IMR-90 (cell line): Measurements from ENCODE around the gene ZFAND5. TPM values are rescaled to one million over a fixed set of nuclear protein-coding genes. Genes with fewer than 3 reads are reported as not detected.

Experiments used
- ATAC-seq: fragments of 200-7000 bp; cut with Tn5 transposase; 2 replicates; pipeline ENCODE4 v1.9.1; 2020; ENCODE audit warnings: low read depth, mild to moderate bottlenecking, moderate library complexity
- BruUV-seq: library from RNA; stranded (reverse); fragments of 400-500 nt; replicated peaks from 2 replicates; lab custom pipeline; 2021; lab: Mats Ljungman, UMichigan
- CTCF ChIA-PET: fragments of 300-600 bp; formaldehyde crosslinking; extraction: SDS; loops from one replicate; lab custom pipeline; 2021; ENCODE audit warnings: antibody characterized with exemption; lab: Yijun Ruan, JAX
- POLR2A ChIA-PET: fragments of 300-600 bp; sonication (Branson Sonifier 250); formaldehyde crosslinking; loops from one replicate; lab custom pipeline; 2022; ENCODE audit warnings: antibody characterized with exemption; ENCODE audit not compliant: unreplicated experiment; lab: Charles Lee
- DNase-seq: peaks from one replicate; pipeline ENCODE4 v3.0.0; 2013
- H2AFZ ChIP-seq: replicated peaks from 2 replicates; pipeline ENCODE3; 2013; ENCODE audit warnings: low read length, mild to moderate bottlenecking; ENCODE audit not compliant: poor library complexity
- H2AK5ac ChIP-seq: 2 replicates; pipeline ENCODE4 v1.6.1; 2013; ENCODE audit warnings: low read depth, low read length, inconsistent platforms
- H2AK9ac ChIP-seq: replicated peaks from 2 replicates; pipeline ENCODE3; 2013; ENCODE audit warnings: mild to moderate bottlenecking, low read depth, low read length, moderate library complexity; ENCODE audit not compliant: poor library complexity
- H2BK120ac ChIP-seq: 2 replicates; pipeline ENCODE4 v1.6.1; 2013; ENCODE audit warnings: low read depth, low read length, inconsistent platforms
- H2BK15ac ChIP-seq: 3 replicates; pipeline ENCODE4 v1.6.1; 2013; ENCODE audit warnings: low read depth, low read length, inconsistent platforms
- H2BK20ac ChIP-seq: 2 replicates; pipeline ENCODE4 v1.6.1; 2013; ENCODE audit warnings: low read depth, mild to moderate bottlenecking, inconsistent platforms, low read length, moderate library complexity
- H2BK5ac ChIP-seq: 2 replicates; pipeline ENCODE4 v1.6.1; 2013; ENCODE audit warnings: mild to moderate bottlenecking, low read depth, low read length, inconsistent platforms; ENCODE audit not compliant: poor library complexity, severe bottlenecking
- H3K14ac ChIP-seq: replicated peaks from 2 replicates; pipeline ENCODE4 v1.6.1; 2013; ENCODE audit warnings: low read depth, low read length, inconsistent platforms
- H3K18ac ChIP-seq: 2 replicates; pipeline ENCODE4 v1.6.1; 2013; ENCODE audit warnings: low read depth, low read length, control low read depth
- H3K23ac ChIP-seq: 2 replicates; pipeline ENCODE4 v1.6.1; 2013; ENCODE audit warnings: low read depth, low read length, inconsistent platforms
- H3K27ac ChIP-seq: 2 replicates; pipeline ENCODE4 v1.5.1; 2013; ENCODE audit warnings: mild to moderate bottlenecking, control low read depth, low read length; ENCODE audit not compliant: insufficient read depth
- H3K27me3 ChIP-seq: 2 replicates; pipeline ENCODE4 v1.6.1; 2013; ENCODE audit warnings: low read length; ENCODE audit not compliant: control insufficient read depth, insufficient read depth
- H3K36me3 ChIP-seq: 2 replicates; pipeline ENCODE4 v1.6.1; 2013; ENCODE audit warnings: low read length, mixed read lengths; ENCODE audit not compliant: control insufficient read depth, insufficient read depth
- H3K4ac ChIP-seq: 2 replicates; pipeline ENCODE4 v1.6.1; 2013; ENCODE audit warnings: low read depth, low read length, inconsistent platforms
- H3K4me1 ChIP-seq: 2 replicates; pipeline ENCODE4 v1.6.1; 2013; ENCODE audit warnings: low read length, mixed read lengths; ENCODE audit not compliant: control insufficient read depth, insufficient read depth
- H3K4me2 ChIP-seq: 2 replicates; pipeline ENCODE4 v1.6.1; 2013; ENCODE audit warnings: low read depth, mild to moderate bottlenecking, control low read depth, low read length, moderate library complexity
- H3K4me3 ChIP-seq: 2 replicates; pipeline ENCODE4 v1.5.1; 2013; ENCODE audit warnings: low read depth, mild to moderate bottlenecking, control low read depth, low read length, moderate library complexity; ENCODE audit not compliant: insufficient read depth
- H3K56ac ChIP-seq: 2 replicates; pipeline ENCODE4 v1.6.1; 2013; ENCODE audit warnings: low read length, inconsistent platforms; ENCODE audit not compliant: insufficient read depth; ENCODE audit errors: extremely low read depth
- H3K79me1 ChIP-seq, 2 experiments: 2 replicates each; pipeline ENCODE4 v1.6.1; 2013; ENCODE audit warnings: low read length in 2 of 2, inconsistent platforms in 1 of 2, low read depth in 1 of 2
- H3K9ac ChIP-seq: 2 replicates; pipeline ENCODE4 v1.6.1; 2013; ENCODE audit warnings: low read depth, low read length, control low read depth
- H3K9me1 ChIP-seq: 2 replicates; pipeline ENCODE4 v1.6.1; 2013; ENCODE audit warnings: low read length, inconsistent platforms; ENCODE audit not compliant: insufficient read depth
- H3K9me3 ChIP-seq: 2 replicates; pipeline ENCODE4 v1.6.1; 2013; ENCODE audit warnings: low read length; ENCODE audit not compliant: control insufficient read depth, insufficient read depth
- H4K20me1 ChIP-seq: 2 replicates; pipeline ENCODE4 v1.6.1; 2013; ENCODE audit warnings: low read length, inconsistent platforms; ENCODE audit not compliant: insufficient read depth
- H4K5ac ChIP-seq: 2 replicates; pipeline ENCODE4 v1.6.1; 2013; ENCODE audit warnings: mild to moderate bottlenecking, low read depth, low read length, control low read depth
- H4K8ac ChIP-seq, 2 experiments: 2 replicates each; pipeline ENCODE4 v1.6.1; 2013; ENCODE audit warnings: low read depth in 2 of 2, low read length in 2 of 2, control low read depth in 1 of 2, inconsistent platforms in 1 of 2
- H4K91ac ChIP-seq: 2 replicates; pipeline ENCODE4 v1.6.1; 2013; ENCODE audit warnings: low read depth, low read length, inconsistent platforms; ENCODE audit not compliant: insufficient read depth
- CHD1 ChIP-seq: IDR thresholded peaks from 2 replicates; pipeline ENCODE4 v1.6.1; 2012; ENCODE audit warnings: low read depth, low read length, improper control_type of control experiment
- ELK1 ChIP-seq: fragments of 150-350 bp; IDR thresholded peaks from 2 replicates; pipeline ENCODE4 v1.6.1; 2016; ENCODE audit warnings: low read depth, mild to moderate bottlenecking, low read length, moderate library complexity, borderline replicate concordance
- MAFK ChIP-seq: IDR thresholded peaks from 2 replicates; pipeline ENCODE4 v1.6.1; 2012; ENCODE audit warnings: low read depth, low read length, improper control_type of control experiment
- MXI1 ChIP-seq: IDR thresholded peaks from 2 replicates; pipeline ENCODE4 v1.6.1; 2012; ENCODE audit warnings: low read depth, mild to moderate bottlenecking, low read length, moderate library complexity, borderline replicate concordance
- NFE2L2 ChIP-seq: fragments of 150-350 bp; IDR thresholded peaks from 2 replicates; pipeline ENCODE4 v1.6.1; 2016; ENCODE audit warnings: low read depth, mild to moderate bottlenecking, low read length
- RAD21 ChIP-seq: IDR thresholded peaks from 2 replicates; pipeline ENCODE4 v1.6.1; 2012; ENCODE audit warnings: low read length, improper control_type of control experiment
- RFX5 ChIP-seq: IDR thresholded peaks from 2 replicates; pipeline ENCODE4 v1.8.0; 2012; ENCODE audit warnings: low read depth, mild to moderate bottlenecking, low read length, moderate library complexity
- SMC3 ChIP-seq: fragments of 150-350 bp; IDR thresholded peaks from 2 replicates; pipeline ENCODE4 v1.6.1; 2016; ENCODE audit warnings: low read depth, mild to moderate bottlenecking, antibody characterized with exemption, low read length, moderate library complexity
- WGBS, 2 experiments: methylation state at CpG; one replicate each; pipeline versions ENCODE4 v1.1.5 to v1.1.7; 2013; ENCODE audit warnings: missing lambda C conversion rate in 2 of 2; ENCODE audit not compliant: insufficient read length in 1 of 2; ENCODE audit errors: extremely low coverage in 2 of 2; 5-methylcytosine and 5-hydroxymethylcytosine counted together
- dilution Hi-C: fragments of 300-500 bp; cut with HindIII; formaldehyde crosslinking; loops from one replicate; pipeline ENCODE4 v1.14.3; 2018; ENCODE audit warnings: low sequenced_read_pairs; ENCODE audit not compliant: unreplicated experiment
- in situ Hi-C: fragments of 300-500 bp; cut with MboI; formaldehyde crosslinking; loops from 3 replicates; pipeline ENCODE4 v1.14.3; 2019; ENCODE audit warnings: low sequenced_read_pairs, inconsistent platforms, mixed read lengths
- intact Hi-C: fragments of 100-400 bp; cut with micrococcal nuclease; formaldehyde crosslinking; loops from 2 replicates; pipeline ENCODE4 v1.10.0; 2022
- polyA plus RNA-seq, 3 experiments: library from polyadenylated mRNA; depleted of rRNA; stranded (reverse); fragments of >200 nt; gene quantifications; 2 replicates each; pipeline ENCODE4 v1.2.3, GENCODE V29; 2012; ENCODE audit warnings: low replicate concordance in 1 of 3
- total RNA-seq: library from RNA; depleted of rRNA; stranded (reverse); fragments of >200 nt; gene quantifications from 2 replicates; pipeline ENCODE4 v1.2.3, GENCODE V29; 2012

The ZFAND5 gene
- total and polyA plus RNA-seq, 2 of the 4 experiments (the other 2 are of a cell fraction): 35.8 to 85.2 TPM

- in situ Hi-C loops (no loop called here), intact Hi-C loops (no loop called here), dilution Hi-C loops (no loop called here)
- Histone ChIP-seq H2AFZ (no peak overlapping the region), H2BK20ac (no peak overlapping the region), H3K9me3 (no peaks in the 10 kb centered on the region), H2AK5ac (peak overlapping the region; percentile 64; the same call in 1 of the 2 replicates), H3K56ac (no peak overlapping the region), H3K9me1 (peaks cover 5% of the 10 kb centered on the region), H3K4ac (peak overlapping the region; percentile 29; the same call in 1 of the 2 replicates), H3K4me3 (no peak overlapping the region), H3K36me3 (no peaks in the 10 kb centered on the region), H3K9ac (no peak overlapping the region), H2BK120ac (no peak overlapping the region; the same call in 1 of the 2 replicates), H2BK5ac (no peak overlapping the region), H2BK15ac (0 out of 3 replicates have a peak overlapping the region, but pooled peaks have one; percentile 34), H3K4me2 (no peak overlapping the region), H3K4me1 (peaks cover 14% of the 10 kb centered on the region), H3K27ac (no peak overlapping the region), H3K23ac (peak overlapping the region; percentile 40; the same call in 1 of the 2 replicates), H3K79me1 (no peaks in the 10 kb centered on the region), H4K91ac (no peak overlapping the region), H4K20me1 (no peaks in the 10 kb centered on the region), H3K27me3 (no peaks in the 10 kb centered on the region), H4K8ac (no peak overlapping the region), H4K5ac (no peak overlapping the region), H3K14ac (no peak overlapping the region; the same call in 1 of the 2 replicates), H3K18ac (peak overlapping the region; percentile 31; the same call in 1 of the 2 replicates), H2AK9ac (no peak overlapping the region)
- no peak for ATAC-seq
- BruUV-seq: no TSS peak
- ChIA-PET POLR2A (no interaction called here), CTCF (no interaction called here)
- TF ChIP-seq CHD1: no peak
- TF ChIP-seq NFE2L2: no peak
- TF ChIP-seq MXI1: no peak
- TF ChIP-seq MAFK: no peak
- TF ChIP-seq RFX5: no peak
- no peak for TF ChIP-seq SMC3
- TF ChIP-seq ELK1: no peak
- TF ChIP-seq RAD21: no peak
- no peak for DNase-seq
- no CpG with 5 or more reads among the region's 1 CpG for WGBS, 2 experiments
These were observed 21.2 kb upstream of the ZFAND5 start for GRCh38 chr9:72386186-72386585.
